Measurements from ENCODE around the gene INPP5D. TPM values are rescaled to one million over a fixed set of nuclear protein-coding genes. Genes with fewer than 3 reads are reported as not detected.

The INPP5D gene
- total and polyA plus RNA-seq, 7 donors: 1.2 to 4.2 (median 2.8) TPM

DNA sequence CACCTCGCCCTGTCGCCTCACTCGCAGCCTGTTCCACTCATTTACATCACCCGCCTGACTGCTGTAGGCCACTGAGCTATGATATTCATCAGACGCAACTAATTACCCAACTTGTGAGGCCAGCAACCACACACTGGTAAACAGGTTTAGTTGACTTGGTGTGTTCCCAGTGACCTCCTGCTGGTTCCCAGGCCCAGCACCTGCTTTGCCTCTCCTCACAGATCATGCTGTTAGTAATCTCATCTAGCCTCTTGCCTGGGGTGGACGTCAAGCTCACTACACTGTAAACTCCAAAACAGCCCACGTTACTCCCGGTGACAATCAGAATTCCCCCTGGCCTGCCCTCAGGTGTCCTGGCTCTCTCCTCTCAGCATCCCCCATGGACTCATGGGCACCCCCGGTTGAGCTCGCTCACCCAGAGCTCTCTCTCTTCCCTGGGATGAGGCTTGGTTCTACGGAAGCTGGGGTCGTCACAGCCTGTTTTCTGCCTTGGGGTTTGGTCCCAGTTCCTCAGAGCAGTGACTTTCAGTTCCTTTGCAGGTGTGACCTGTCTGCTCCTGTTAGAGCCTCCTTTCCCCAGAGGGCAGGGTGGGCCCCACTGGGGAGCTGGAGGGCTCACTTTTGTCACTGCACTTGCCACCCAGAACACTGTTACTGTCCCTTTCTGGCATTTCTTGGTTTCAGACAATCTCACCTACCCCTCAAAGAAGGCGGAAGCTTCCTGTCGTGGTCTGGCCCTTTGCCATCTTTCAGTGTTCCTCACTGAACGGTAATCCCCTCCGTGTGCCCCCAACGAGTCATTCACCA is 40.3 kb downstream of the INPP5D start:
- 78 to 80% (median 79%) methylated on average over 17 of the region's 17 CpGs for WGBS, 3 donors
- TF ChIP-seq, protein P1, sequence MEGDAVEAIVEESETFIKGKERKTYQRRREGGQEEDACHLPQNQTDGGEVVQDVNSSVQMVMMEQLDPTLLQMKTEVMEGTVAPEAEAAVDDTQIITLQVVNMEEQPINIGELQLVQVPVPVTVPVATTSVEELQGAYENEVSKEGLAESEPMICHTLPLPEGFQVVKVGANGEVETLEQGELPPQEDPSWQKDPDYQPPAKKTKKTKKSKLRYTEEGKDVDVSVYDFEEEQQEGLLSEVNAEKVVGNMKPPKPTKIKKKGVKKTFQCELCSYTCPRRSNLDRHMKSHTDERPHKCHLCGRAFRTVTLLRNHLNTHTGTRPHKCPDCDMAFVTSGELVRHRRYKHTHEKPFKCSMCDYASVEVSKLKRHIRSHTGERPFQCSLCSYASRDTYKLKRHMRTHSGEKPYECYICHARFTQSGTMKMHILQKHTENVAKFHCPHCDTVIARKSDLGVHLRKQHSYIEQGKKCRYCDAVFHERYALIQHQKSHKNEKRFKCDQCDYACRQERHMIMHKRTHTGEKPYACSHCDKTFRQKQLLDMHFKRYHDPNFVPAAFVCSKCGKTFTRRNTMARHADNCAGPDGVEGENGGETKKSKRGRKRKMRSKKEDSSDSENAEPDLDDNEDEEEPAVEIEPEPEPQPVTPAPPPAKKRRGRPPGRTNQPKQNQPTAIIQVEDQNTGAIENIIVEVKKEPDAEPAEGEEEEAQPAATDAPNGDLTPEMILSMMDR (IDR thresholded peaks at IDR 0.05): no peak
- no peak overlapping the region for H3K27ac ChIP-seq
- DNase-seq (no peak), ATAC-seq (no peak)
- no peak overlapping the region for H3K4me3 ChIP-seq
- H3K36me3 ChIP-seq (ENCODE audit: insufficient read depth in 1 of 2, low read depth in 1 of 2): no peaks in the 10 kb centered on the region
- H3K9me3 ChIP-seq: no peaks in the 10 kb centered on the region
- no peaks in the 10 kb centered on the region for H3K4me1 ChIP-seq
- no peaks in the 10 kb centered on the region for H3K27me3 ChIP-seq (ENCODE audit: insufficient read depth in 3 of 3, low read length in 2 of 3)
- intact Hi-C loops (cut with DNase I): no loop called here

DNA sequence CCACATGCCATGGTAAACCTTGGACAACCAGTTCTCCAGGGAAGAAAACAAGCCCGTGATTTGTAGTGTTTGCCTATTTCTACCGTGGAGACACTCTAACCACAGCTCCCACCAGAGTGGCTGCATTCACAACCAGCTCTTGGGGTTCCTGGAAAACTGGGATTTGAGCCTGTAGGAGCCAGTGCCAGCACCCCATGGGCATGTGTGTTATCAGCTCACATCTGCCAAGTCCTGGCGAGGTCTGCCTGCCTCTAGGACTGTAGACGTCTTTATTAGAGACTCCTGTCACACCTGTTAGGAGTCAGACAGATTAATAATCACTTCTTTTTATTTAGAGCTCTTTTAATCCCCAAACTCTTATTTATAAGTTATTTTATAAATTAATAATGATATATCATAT is 41.0 kb downstream of the INPP5D start:
- no peak overlapping the region for H3K27ac ChIP-seq
- 36 to 52% (median 41%) methylated on average over 4 of the region's 4 CpGs for WGBS, 3 donors
- intact Hi-C loops (cut with DNase I): no loop called here
- H3K27me3 ChIP-seq (ENCODE audit: insufficient read depth in 3 of 3, low read length in 2 of 3): no peaks in the 10 kb centered on the region
- TF ChIP-seq, protein P1 (IDR thresholded peaks at IDR 0.05): no peak
- DNase-seq: no peak
- no peak overlapping the region for H3K4me3 ChIP-seq
- no peaks in the 10 kb centered on the region for H3K36me3 ChIP-seq (ENCODE audit: insufficient read depth in 1 of 2, low read depth in 1 of 2)
- H3K9me3 ChIP-seq: no peaks in the 10 kb centered on the region
- ATAC-seq: no peak
- no peaks in the 10 kb centered on the region for H3K4me1 ChIP-seq

DNA sequence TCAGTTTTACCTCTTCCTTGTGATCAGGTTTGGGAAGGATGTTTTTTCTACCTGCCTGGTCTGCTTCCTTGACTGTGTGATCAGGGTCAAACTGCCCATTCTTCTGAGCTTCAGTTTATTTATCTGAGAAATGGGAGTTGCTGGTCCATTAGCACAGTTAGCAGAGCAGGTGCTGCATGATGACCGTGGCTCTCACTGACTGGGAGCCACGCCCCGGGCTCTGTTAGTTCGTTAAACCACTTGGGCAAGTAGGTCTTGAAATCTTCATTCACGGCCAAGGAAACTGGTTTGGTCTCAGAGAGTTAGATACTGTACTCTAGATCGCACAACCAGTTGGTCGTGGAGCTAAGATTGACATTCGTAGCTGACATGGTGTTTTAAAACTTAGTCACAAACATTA is 41.7 kb downstream of the INPP5D start:
- DNase-seq: no peak
- intact Hi-C loops (cut with DNase I): no loop called here
- Histone ChIP-seq H3K27me3 (ENCODE audit: insufficient read depth in 3 of 3, low read length in 2 of 3) (no peaks in the 10 kb centered on the region), H3K9me3 (no peaks in the 10 kb centered on the region), H3K4me3 (no peak overlapping the region), H3K27ac (no peak overlapping the region), H3K4me1 (no peaks in the 10 kb centered on the region), H3K36me3 (ENCODE audit: insufficient read depth in 1 of 2, low read depth in 1 of 2) (no peaks in the 10 kb centered on the region)
- TF ChIP-seq, protein P1 (IDR thresholded peaks at IDR 0.05): no peak
- no peak for ATAC-seq
- 75 to 82% (median 78%) methylated on average over 8 of the region's 8 CpGs for WGBS, 3 donors

DNA sequence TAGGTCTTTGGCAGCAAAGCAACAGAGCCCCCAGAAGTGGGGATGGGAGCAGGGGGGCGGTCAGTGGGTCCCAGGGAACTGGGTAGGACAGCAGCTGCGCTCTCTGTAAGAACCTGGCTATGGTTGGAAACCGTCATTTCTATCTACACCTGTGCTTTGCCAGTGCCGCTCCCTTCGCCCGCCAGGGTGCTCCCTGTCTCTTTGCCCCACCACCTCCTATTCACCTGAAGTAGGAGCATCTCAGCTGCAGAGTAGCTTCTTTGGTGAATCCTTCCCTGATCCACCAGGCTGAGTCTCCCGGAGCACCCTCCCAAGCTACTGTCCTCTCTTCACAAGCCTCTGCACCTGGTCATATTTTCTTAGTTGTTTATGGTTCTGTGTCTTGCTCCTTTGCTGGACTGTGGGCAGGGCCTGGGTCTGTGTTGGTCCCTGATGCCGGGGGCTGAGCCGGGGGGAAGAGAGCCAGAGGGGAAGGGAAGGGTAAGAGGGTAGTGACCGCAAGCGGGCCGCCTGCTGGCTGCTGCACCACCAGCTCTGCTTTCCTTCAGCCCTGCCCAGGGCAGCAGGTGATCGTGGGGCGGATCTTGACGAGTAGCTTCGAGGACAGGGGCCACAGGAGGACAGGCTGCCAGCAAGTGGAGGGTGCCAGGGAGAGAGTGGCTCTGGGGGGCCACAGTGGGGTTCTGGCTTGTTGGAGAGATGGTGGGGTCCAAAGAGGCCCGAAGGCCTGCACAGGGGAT is 45.2 kb downstream of the INPP5D start:
- TF ChIP-seq, protein P1 (IDR thresholded peaks at IDR 0.05): no peak
- Histone ChIP-seq H3K9me3 (no peaks in the 10 kb centered on the region), H3K27me3 (ENCODE audit: insufficient read depth in 3 of 3, low read length in 2 of 3) (peaks cover 0 to 9% (median 0%) of the 10 kb centered on the region in 3 donors), H3K4me1 (no peaks in the 10 kb centered on the region), H3K36me3 (ENCODE audit: insufficient read depth in 1 of 2, low read depth in 1 of 2) (no peaks in the 10 kb centered on the region), H3K27ac (no peak overlapping the region), H3K4me3 (no peak overlapping the region)
- WGBS, 3 donors: 92 to 94% (median 93%) methylated on average over 16 to 17 of the region's 17 CpGs
- intact Hi-C loops (cut with DNase I): no loop called here
- ATAC-seq (no peak), DNase-seq (no peak)
